Stimulated activated CD8-positive, alpha-beta memory T cell treated with anti-CD3 and anti-CD28 coated beads, Interleukin-12 subunit alpha, Interleukin-12 subunit beta, amount 100 ng/mL, for 24 hours (primary cell): Measurements from ENCODE around the gene ALDH1A2.

ENCODE experiments used
- DNase-seq: peaks from one replicate; pipeline ENCODE4 v3.0.0-alpha.2; 2020; ENCODE audit errors: extremely low read depth

The ALDH1A2 gene

DNA sequence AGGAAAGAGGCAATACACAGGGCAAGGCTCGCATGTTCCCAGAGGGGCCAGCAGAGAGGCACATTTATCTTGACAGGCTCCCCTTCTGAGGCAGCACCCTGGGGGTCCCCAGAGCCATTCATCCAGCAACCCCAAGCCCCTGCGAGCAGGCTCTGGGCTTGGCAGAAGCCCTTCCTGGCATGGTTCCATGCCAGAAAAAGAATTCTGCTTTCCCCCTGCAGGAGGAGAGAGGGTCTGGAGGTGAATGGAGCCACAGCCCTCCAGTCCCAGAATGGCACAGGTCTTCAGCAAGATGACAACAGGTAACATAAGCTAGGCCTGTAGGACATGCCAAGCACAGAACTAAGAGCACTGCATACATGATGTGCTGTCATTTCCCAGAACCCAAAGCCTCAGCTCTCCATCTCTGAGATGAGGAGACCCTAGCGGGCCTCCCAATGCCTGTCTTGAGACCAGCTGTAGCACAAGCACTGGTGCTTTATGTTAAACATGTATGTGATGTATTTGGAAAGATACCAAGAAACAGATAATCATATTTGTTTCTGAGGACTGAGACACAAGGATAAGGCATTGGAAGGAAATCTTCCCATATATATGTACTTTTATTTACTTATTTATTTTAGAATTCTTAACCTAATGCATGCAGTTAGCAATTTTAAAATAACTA, 121.6 kb downstream of the ALDH1A2 start:
- no peak for DNase-seq

DNA sequence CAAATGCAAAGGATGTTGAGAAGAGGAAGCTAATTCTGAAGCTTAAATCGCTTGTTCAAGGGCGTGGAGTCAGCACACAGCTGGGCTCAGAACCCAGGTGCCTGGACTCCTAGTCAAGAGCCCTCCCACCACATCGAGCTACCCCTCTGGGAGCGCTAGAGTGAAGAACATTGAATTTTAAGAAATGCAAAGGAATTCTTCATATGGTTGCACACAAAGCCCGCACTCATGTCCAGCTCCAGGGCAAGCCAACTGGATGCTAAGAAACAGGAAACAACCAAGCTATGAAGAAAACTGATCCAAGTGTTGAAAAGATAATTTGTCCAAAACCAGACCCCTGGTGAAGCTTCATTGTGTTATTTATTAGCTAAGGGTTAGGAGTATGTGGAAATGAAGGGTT, 122.3 kb downstream of the ALDH1A2 start:
- no peak for DNase-seq

DNA sequence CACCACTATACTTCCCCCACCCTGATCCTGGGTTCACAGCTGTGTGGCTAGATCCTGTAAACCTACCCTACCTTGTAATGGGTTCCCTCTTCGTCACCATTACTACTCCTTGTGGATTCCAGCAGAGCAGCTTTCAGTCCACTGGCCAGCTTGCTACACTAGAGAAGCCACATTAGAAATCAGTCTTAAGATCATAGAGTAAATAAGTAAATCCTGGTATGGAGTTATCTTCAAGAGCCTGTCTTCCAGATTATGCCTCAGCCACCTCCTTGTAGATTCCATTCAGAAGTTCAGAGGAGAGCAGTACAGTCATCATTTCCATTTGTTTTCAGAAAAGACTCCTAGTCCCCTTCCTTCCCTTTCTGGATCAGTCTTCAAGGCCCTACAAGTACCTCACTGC, 123.7 kb downstream of the ALDH1A2 start:
- DNase-seq, result no peak

DNA sequence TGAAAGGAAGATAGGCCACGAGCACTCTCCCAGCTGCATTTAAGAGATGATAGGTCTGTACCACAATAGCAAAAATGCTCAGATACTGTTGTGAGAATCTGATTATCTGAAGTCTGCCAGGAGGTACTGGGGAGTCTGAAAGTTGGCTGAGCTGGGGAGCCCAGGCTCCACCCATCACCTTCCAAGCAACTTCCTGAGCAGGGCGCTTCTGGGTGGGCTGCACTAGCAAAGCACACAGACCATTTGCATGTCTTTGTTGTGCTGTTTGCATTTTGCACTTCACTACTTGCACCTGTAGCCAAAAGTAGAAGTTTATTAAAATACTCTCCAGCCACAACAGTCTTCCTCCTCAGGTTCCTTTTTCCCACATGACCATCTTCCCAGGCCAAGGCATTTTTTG, 133.2 kb downstream of the ALDH1A2 start:
- no peak for DNase-seq

DNA sequence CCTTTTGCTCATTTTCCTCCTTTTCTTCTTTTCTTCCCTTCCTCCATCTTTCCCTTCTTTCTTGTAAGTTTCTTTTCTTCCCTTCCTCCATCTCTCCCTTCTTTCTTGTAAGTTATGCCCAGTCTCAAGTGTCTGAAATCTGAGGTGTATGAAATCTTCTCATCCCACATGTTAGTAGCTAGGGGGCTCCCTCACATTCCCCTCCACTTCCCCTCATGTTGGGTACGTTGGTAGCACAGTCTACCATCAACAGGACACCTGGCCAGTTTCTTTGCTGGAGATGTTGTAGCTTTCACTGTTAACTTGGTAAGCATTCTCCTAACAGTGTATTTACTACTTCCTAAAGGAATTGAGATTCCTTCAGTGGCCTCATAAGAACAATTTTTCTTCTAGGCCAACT, 133.9 kb downstream of the ALDH1A2 start:
- no peak for DNase-seq

DNA sequence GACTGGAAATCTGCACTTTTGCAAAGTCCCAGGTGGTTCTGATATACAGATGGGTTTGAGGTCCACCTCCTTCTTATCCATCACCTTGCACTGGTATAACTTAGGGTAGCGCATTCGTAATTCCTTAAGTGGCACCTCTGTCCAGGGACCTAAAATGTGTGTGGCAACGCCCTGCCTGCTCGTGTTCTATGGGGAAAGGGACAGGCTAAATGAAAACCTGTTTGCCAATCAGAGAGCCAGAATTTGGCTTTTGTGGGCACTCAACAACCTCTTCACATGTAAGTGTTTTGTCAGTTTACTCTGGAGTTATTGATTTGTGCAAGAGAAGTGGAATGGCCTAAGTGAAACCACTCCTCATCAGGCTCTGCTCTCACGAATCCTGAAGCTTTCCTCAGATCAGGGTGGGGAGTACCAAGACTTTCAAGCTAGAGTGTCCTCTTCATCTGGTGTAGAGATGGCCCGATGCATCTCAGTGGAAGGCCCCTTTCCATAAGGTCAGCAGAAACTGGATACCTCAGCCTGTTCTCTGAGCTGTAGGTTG, 138.3 kb downstream of the ALDH1A2 start:
- no peak for DNase-seq

DNA sequence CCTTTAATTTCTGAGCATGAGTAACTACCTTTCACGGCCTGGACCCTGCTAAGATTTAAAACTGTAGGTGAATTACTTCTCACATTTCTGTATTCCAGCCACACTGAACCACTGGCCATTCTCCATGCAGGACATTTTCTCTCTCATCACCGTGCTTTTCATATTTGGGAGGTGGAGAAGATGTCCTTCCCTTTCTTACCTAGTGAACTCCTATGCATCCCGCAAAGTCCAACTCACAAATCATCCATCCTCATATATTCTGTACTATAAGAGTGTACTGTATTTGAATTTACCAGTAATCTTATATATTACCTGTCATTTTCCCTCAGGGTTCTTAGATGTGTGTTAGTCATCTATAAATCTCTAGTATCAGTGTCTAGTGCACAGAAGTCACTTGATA, 139.9 kb downstream of the ALDH1A2 start:
- DNase-seq, result no peak

DNA sequence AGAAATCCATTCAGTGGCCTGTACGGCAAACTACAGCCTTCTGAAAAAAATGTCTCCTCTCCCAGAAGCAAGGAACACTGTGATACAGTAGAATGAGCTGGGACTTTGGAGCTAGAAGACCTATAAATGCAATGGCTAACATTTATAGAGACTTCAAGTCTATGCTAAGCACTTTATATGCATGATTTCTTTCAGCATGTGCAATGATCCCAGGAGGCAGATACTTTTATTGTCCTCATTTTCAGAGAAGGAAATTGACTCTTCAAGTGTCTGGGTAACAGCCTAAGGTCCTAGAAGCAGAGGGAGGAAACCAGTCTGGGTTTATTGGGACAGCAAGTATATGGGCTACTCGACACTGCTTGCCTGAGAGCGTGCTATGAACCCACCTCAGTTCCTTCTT, 140.9 kb downstream of the ALDH1A2 start:
- no peak for DNase-seq

DNA sequence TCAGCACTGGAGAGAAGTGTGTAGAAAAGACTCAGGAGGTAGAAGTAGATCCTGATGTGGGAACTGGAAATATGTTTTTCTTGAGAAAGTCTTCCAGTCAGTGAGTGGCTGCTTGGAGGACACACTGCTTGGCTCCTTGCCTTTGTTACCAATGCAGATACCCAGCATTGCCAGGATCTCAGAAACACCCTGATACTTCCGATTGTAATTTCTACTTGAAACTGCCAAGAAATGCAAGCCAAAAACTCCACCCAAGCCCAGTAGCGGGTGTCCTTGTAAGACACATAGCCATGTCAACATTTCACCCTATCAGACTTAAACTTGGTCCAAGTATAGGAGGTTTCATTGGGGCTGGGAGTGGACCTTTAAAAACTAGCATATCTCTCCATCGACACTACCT, 141.8 kb downstream of the ALDH1A2 start:
- no peak for DNase-seq

DNA sequence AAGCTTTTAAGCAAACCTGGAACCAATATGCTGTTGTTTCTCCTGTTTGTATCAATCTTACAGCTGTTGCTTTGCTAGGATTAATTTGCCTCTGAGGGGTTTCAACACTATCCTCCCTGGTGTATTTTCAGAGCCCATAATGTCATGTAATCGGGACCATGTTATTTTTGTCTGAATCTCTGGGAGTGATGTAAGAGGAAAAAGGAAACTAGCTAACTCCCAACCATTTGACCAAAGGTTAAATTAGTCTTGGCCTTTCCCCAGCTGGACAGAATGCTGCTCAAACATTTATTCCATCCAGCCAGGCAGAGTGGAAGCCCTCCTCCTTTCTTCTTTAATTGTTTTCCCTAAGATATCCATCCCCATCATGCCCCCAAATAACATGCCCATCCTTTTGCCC, 142.2 kb downstream of the ALDH1A2 start:
- no peak for DNase-seq

DNA sequence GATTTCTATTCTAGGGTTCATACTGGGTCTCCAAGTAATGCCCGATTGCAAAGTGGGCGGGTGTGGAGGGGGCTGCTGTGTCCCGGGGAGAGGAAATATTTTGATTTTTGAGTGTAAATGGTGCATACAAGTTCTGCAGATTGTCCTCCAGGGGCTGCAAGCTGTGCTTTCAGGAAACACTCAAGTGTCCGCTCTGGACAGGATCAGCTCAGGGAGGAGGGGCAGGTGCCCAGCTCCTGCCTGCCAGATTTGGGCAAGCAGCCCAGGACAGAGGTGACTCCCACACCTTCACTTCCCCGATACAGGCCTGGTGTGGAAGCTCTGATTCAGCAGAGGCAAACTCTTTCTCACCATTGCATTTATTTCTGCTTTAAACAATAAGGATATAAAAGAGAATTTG, 142.7 kb downstream of the ALDH1A2 start:
- DNase-seq, result no peak

DNA sequence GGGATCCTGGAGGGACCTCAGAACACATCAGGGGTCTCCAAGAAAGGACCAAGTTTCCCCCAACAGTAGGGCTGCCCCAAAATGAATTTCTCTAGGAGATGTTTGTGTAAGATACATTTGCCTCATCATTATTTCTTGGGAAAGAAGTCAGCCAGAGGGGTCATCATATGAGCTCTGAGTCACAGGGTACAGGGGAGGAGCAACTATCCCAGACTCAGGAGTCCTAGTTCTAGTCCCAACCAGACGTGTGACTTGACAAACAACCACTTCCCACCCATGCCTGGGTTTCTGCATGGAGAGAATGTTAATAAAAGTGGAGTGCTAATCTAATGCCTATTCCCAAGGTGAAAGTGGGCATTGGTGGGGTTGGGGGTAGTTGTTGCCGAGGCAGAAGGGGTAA, 144.1 kb downstream of the ALDH1A2 start:
- DNase-seq, result no peak

DNA sequence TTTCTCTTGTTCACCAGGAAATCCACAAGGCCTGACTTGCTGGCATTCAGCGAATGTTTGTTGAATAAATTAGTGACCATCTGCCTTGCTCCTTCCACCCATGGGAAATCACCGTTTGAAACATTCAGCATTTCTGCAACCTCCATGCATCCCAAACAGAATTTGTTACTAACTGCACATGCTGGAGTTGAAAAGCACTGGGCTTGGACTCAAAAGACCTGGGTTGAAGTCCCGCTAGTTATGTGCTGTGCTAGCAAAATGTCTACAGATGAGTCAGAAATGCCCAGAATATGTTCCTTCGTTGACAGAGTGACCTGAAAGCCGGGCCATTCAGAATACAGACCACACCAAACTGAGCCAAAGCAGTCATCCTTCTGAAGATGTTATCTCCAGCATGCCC, 144.6 kb downstream of the ALDH1A2 start:
- DNase-seq, result no peak

DNA sequence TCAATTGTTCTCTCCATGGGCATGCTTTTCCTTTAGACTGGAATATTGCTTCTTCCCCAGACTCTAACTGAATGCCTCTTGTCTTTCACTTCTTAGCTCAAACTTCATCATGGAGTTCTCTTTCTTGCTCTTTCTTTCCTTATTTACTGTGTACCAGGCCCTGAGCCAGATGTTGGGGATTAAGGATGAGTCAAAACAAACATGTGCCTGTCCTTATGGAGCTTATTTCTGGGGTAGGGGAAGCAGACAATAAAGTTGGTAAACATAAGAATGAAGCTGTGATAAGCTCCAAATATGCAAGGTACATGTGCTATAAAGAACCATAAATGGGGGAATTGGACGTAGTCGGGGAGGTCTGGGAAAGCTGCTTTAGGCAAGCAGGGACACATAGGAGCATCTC, 145.8 kb downstream of the ALDH1A2 start:
- no peak for DNase-seq

DNA sequence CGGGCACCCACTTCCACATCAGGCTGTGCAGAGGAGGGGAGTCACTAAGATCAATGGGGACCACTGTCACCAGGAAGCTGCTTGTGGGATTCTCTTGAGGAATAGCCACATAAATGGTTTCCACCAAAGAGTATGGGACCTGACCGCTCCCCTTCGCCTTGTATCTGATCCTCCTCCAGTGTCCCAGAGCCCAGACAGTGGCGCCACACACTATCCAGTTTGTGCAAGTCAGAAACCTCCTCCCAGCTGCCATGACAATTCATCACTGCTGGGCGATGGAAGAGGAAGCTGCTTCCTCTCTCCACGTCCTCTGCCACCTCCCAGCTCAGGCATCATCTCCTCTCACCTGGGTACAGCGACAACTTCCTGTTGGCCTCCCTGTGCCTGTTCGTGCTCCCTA, 147.5 kb downstream of the ALDH1A2 start:
- no peak for DNase-seq

DNA sequence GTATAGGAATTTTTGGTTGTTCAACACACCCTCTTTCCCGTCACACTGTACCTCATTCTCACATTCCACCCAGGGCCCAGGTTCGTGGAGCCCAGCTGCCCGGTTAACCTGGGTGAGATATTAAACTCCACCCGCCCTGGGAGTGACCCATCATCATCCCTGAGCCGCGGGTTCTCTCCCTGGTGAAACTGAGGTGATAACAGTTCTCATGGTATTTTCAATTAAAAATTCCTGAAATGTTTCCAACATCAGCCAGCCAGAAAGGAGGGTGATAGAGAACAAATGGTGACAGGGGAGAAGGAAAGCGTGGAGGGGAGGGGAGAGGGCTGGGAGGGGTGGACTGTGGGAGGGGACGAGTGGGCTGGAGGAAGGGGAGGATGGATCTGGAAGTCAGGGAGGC, 148.8 kb downstream of the ALDH1A2 start:
- DNase-seq, result no peak

DNA sequence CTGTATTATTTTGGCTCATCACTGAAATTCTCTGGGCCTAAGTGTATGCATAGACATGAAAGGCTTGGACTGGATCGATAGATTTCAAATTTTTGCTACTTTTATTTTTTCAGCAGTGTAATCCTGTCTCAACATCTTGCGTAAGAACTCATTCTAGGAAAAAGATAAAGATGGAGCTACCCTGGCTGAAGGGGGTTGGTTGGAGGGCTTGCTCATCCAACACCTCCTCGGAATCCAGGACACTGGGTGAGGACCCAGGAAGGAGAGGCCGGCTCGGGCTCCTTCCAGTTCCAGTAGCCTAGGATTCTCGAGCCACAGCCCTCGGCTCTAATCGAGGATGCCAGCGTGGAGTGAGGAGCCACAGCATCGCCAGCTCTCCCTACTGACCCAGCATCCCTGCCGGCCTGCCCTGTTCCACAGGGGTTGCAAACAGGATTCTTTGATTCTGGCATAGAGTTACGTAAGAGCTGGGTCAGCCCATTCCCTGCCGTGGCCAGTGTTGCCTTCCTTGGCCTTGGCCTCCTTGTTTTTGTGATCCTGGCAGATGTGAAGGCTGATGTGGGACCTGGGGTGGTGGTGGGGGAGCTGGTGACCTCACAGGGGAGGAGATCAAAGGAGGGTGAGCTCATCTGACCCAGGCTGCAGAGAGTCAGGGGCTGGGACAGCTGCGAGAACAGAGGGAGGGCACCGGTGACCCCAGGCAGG, 149.5 kb downstream of the ALDH1A2 start:
- DNase-seq, result no peak

DNA sequence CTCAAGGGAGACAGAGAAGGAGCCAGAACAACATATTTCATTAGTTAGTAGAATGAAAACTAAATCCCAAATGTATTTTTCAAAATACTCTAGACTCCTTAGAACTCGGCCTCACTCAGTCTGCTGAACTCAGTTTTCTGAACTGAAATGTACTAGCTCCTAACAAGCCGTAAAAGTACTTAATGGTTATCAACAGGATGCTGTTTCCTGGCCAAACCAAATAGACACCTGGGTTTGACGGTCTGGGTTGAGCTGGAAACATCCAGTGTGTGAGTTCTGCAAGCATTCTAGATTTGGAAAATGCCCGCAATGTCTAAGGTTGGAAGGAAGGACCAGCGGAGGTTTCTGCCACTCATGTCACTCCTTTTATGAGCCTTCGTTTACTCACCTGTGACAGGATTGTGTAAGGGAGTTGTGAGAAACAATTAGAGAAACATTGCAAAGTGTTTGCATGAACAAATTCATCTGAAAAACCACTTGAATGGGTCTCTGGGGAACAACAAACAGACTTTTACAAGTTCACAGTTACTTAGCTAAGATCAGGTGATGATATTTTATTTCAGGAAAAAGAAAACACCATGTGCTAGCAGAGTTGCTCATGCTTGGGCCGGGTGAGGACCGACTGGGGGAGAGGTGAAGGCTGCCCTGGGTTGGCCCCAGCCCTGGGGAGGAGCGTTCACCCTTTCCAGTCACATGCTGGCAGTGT, 151.0 kb downstream of the ALDH1A2 start:
- DNase-seq, result no peak

DNA sequence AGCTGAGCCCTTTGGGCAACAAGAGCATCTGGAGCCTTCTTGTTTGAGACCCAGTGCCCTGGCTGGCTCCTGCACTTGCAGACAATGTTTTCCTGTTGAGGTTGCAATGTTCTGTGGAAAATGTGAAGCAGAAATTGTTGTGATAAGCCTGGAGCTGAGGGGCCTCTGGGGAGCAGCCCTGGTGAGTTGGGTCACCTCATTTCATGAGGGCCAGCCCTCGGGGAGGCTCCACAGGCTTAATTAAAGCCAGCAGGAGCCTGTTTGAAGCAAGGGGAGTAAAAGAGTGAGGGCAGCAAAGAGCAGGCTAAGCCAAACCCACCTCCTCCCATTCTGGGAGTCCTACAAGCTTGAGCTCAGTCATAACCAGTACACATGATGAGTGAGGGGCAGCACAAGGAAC, 154.3 kb downstream of the ALDH1A2 start:
- DNase-seq, result no peak

DNA sequence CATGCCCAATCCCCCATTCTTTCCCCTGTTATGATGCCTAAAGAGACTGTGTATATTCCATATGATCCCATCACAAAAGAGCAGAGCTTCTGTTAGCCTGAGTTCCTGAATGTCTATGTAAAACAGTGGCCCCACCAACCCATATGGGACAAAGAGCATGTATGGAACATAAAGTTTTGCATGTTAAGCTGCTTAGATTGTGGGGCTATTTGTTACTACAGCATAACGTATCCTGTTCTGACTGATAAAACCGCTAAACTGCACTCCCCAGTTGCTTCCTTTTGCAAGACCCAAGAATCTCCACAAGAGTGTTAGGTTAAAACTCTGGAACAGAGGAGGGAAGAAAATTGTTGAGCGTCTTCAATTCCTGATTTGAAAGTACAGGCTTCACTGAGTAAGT, 154.8 kb downstream of the ALDH1A2 start:
- no peak for DNase-seq

DNA sequence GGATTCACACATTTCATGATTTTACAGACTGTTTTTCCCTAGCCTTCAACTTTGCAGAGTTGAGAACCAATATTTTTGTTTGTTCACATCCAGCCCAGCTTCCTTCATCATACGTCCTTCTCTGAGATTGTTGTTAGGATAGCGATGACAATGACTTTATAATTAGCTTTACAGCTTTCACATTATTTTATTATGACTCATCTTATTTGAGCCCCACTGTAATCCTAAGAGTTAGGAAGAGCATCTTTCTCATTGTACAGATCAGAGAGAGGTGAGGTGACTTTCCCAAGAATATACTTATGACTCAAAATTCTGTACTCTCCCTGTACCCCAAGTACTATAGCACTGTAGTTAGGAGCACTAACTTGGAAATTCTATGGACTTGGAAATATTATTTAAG, 156.1 kb downstream of the ALDH1A2 start:
- DNase-seq, result no peak

DNA sequence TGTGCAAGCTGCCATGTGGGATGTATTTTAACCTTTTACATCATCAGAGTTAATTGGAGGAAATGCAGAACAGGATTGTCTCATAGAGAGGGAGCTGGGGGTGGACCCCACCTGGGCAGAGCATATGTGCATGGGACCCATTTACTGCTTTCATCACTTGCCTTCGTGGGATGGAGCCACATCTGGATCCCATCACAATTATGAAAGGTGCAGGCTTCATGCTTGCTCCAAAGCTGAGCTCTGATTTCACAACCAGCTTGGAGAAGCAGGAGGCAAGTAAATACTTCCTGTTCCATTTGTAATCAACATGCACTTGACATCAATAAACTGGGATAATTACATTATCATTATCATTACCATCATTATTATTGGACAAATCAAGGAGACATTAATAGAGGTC, 161.9 kb downstream of the ALDH1A2 start:
- DNase-seq, result no peak
